Activated T-cell treated with anti-CD3 and anti-CD28 coated beads, Interleukin-2, amount 50 U/mL, for 4 hours (primary cell): ENCODE measurements around the gene CAMLG. TPM values are rescaled to one million over a fixed set of nuclear protein-coding genes. Genes with fewer than 3 reads are reported as not detected.
A peak's percentile ranks its signal among the peaks of the same experiment; 100 is the strongest.
"Not testable (repeated sequence)": the region's sequence is repeated elsewhere in the genome, so short reads cannot be mapped to it uniquely, and the experiment has no call there.

Source experiments
- ATAC-seq, 2 donors: fragments of 200-7000 bp; cut with Tn5 transposase; one replicate each; pipeline ENCODE4 v1.10.0; 2021
- DNase-seq: peaks from one replicate; pipeline ENCODE4 v3.0.0-alpha.2; 2020
- H3K27me3 Mint-ChIP-seq: one replicate; pipeline ENCODE4 v1.8.0; 2021; ENCODE audit warnings: low read depth, mixed read lengths
- H3K36me3 Mint-ChIP-seq: one replicate; pipeline ENCODE4 v1.8.0; 2022; ENCODE audit warnings: mixed read lengths; ENCODE audit not compliant: insufficient read depth
- H3K4me1 Mint-ChIP-seq: one replicate; pipeline ENCODE4 v1.8.0; 2021; ENCODE audit warnings: low read depth, mixed read lengths
- H3K4me3 Mint-ChIP-seq: one replicate; pipeline ENCODE4 v1.8.0; 2021; ENCODE audit warnings: mild to moderate bottlenecking, moderate library complexity, mixed read lengths
- H3K9me3 Mint-ChIP-seq: one replicate; pipeline ENCODE4 v1.8.0; 2021; ENCODE audit warnings: mixed read lengths
- total RNA-seq, 3 donors: library from RNA; stranded (reverse); gene quantifications; one replicate each; pipeline ENCODE4 v1.2.1, GENCODE V29; 2021

The CAMLG gene
- total RNA-seq, 3 donors from 2014 or later = 21.7 to 24.5 (median 23.1) TPM

GRCh38 chr5:134758176-134758503, 19.8 kb downstream of the CAMLG start:
- Mint-ChIP-seq H3K4me1 (peaks cover 32% of the 10 kb centered on the region), H3K9me3 (no peaks in the 10 kb centered on the region), H3K27me3 (no peaks in the 10 kb centered on the region), H3K36me3 (no peaks in the 10 kb centered on the region), H3K4me3 (peak overlapping the region; percentile 100)
- no peak for ATAC-seq
- no peak for DNase-seq

DNA sequence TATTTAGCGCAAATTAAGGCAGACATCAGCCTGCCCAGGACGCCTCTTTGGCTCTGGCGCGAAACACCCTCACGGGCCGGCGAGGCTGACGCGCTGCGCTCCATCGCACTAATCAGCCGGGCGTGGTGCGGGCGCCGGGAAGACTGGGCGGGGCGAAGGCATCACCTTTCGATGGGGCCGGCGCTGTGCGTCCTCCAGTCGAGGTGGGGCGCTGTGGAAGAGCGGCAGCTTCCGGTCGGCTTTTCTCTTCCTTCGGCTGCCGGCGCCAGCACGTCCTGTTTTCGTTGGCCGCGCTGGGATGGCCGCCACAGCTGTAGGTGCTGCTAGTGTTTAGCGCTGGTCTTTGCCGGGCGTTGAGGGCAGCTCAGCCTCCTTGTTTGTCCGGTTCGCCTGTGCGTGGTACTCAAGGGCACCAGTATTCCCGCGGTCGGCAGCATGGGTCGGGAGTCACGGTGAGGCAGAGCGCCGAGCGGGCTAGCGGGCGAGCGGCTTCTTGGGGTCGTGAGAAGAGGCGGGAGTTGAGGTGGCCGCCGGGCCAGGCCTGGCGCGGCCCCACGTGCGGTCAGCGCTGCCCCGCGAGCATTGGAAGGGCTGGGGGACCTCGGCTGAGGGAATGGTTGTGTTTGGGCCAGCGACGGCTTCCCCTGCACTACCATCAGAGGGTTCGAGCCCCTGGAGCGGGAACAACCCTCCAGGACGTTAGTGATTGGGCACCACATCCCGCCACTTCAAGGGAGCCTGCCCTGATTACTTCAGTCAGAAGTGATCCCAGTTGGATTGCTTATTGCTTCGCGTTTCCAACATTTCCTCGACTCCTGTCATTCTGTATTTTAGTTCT, 20.4 kb downstream of the CAMLG start, which contains the start of gene DDX46:
Gene DDX46 (plus strand): TSS at position 276 of the 838 bp plus-strand sequence. CDS start 160 bp downstream, at position 436.
- Mint-ChIP-seq H3K4me1 (peaks cover 34% of the 10 kb centered on the region), H3K9me3 (no peaks in the 10 kb centered on the region), H3K4me3 (peak within 1 kb of the TSS; percentile 100), H3K27me3 (no peaks in the 10 kb centered on the region), H3K36me3 (peaks cover under 1% of the 10 kb centered on the region)
- DNase-seq (peak; percentile 89), ATAC-seq (peak; percentile 99)

DNA sequence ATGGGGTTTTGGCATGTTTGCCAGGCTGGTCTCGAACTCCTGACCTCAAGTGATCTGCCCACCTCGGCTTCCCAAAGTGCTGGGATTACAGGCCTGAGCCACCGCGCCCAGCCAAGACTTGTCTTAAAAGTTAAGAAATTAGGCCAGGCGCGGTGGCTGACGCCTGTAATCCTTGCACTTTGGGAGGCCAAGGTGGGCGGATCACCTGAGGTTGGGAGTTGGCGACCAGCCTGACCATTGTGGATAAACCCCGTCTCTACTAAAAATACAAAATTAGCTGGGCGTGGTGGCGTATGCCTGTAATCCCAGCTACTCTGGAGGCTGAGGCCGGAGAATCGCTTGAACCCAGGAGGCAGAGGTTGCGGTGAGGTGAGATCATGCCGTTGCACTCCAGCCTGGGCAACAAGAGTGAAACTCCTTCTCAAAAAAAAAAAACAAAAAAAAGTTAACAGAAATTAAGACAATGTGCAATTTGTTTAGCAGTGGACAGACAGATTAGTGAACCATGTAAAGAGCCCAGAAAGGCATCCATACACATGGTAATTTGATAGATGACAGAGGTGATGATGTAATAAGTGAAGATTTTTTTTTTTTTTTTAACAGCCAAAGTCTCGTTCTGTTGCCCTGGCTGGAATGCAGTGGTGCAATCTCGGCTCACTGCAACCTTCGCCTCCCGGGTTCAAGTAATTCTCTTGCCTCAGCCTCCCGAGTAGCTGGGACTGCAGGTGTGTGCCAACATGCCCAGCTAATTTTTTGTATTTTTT, 29.4 kb downstream of the CAMLG start:
- H3K36me3 Mint-ChIP-seq = peaks cover 21% of the 10 kb centered on the region
- not testable (repeated sequence) for H3K27me3 Mint-ChIP-seq, H3K4me1 Mint-ChIP-seq, ATAC-seq, H3K4me3 Mint-ChIP-seq, H3K9me3 Mint-ChIP-seq, DNase-seq

- DNase-seq (no peak), ATAC-seq (no peak)
- no peak overlapping the region for H3K4me3 Mint-ChIP-seq
- H3K4me1 Mint-ChIP-seq = no peaks in the 10 kb centered on the region
- no peaks in the 10 kb centered on the region for H3K9me3 Mint-ChIP-seq
- peaks cover 24% of the 10 kb centered on the region for H3K36me3 Mint-ChIP-seq
- no peaks in the 10 kb centered on the region for H3K27me3 Mint-ChIP-seq
Measured at GRCh38 chr5:134769206-134769605, 30.9 kb downstream of the CAMLG start.

GRCh38 chr5:134772461-134773125, 34.2 kb downstream of the CAMLG start:
- Mint-ChIP-seq H3K9me3 (no peaks in the 10 kb centered on the region), H3K36me3 (peaks cover 25% of the 10 kb centered on the region), H3K27me3 (no peaks in the 10 kb centered on the region), H3K4me3 (no peak overlapping the region), H3K4me1 (no peaks in the 10 kb centered on the region)
- DNase-seq (no peak), ATAC-seq (no peak)

GRCh38 chr5:134777366-134777765, 39.0 kb downstream of the CAMLG start:
- DNase-seq = no peak
- Mint-ChIP-seq H3K4me3 (no peak overlapping the region), H3K36me3 (peaks cover 35% of the 10 kb centered on the region)

GRCh38 chr5:134784241-134784920, 46.0 kb downstream of the CAMLG start:
- DNase-seq = no peak
- H3K4me3 Mint-ChIP-seq = no peak overlapping the region
- H3K4me1 Mint-ChIP-seq = no peaks in the 10 kb centered on the region
- H3K27me3 Mint-ChIP-seq = no peaks in the 10 kb centered on the region
- no peaks in the 10 kb centered on the region for H3K9me3 Mint-ChIP-seq
- H3K36me3 Mint-ChIP-seq = peaks cover 39% of the 10 kb centered on the region
- no peak for ATAC-seq

More at GRCh38 chr5:134777366-134777765, 39.0 kb downstream of the CAMLG start:
- no peaks in the 10 kb centered on the region for H3K4me1 Mint-ChIP-seq
- no peaks in the 10 kb centered on the region for H3K9me3 Mint-ChIP-seq
- ATAC-seq = no peak
- H3K27me3 Mint-ChIP-seq = no peaks in the 10 kb centered on the region

GRCh38 chr5:134784946-134785620, 46.7 kb downstream of the CAMLG start:
- peaks cover 44% of the 10 kb centered on the region for H3K36me3 Mint-ChIP-seq
- H3K4me1 Mint-ChIP-seq = no peaks in the 10 kb centered on the region
- no peak for ATAC-seq
- no peak for DNase-seq
- no peak overlapping the region for H3K4me3 Mint-ChIP-seq
- no peaks in the 10 kb centered on the region for H3K9me3 Mint-ChIP-seq
- no peaks in the 10 kb centered on the region for H3K27me3 Mint-ChIP-seq

GRCh38 chr5:134787692-134788091, 49.3 kb downstream of the CAMLG start:
- no peaks in the 10 kb centered on the region for H3K27me3 Mint-ChIP-seq
- no peak overlapping the region for H3K4me3 Mint-ChIP-seq
- ATAC-seq = no peak
- H3K9me3 Mint-ChIP-seq = no peaks in the 10 kb centered on the region
- DNase-seq = no peak
- H3K36me3 Mint-ChIP-seq = peaks cover 48% of the 10 kb centered on the region
- no peaks in the 10 kb centered on the region for H3K4me1 Mint-ChIP-seq

- H3K9me3 Mint-ChIP-seq = no peaks in the 10 kb centered on the region
- H3K4me3 Mint-ChIP-seq = no peak overlapping the region
- H3K4me1 Mint-ChIP-seq = no peaks in the 10 kb centered on the region
- ATAC-seq = no peak
- no peaks in the 10 kb centered on the region for H3K27me3 Mint-ChIP-seq
- H3K36me3 Mint-ChIP-seq = peaks cover 52% of the 10 kb centered on the region
- no peak for DNase-seq
Measured at GRCh38 chr5:134791580-134791979, 53.2 kb downstream of the CAMLG start.

- Mint-ChIP-seq H3K36me3 (peaks cover 49% of the 10 kb centered on the region), H3K27me3 (no peaks in the 10 kb centered on the region), H3K4me1 (no peaks in the 10 kb centered on the region), H3K9me3 (no peaks in the 10 kb centered on the region), H3K4me3 (no peak overlapping the region)
- ATAC-seq (no peak), DNase-seq (no peak)
Measured at GRCh38 chr5:134792286-134792685, 53.9 kb downstream of the CAMLG start.

GRCh38 chr5:134793111-134793510, 54.8 kb downstream of the CAMLG start:
- peaks cover 51% of the 10 kb centered on the region for H3K36me3 Mint-ChIP-seq

DNA sequence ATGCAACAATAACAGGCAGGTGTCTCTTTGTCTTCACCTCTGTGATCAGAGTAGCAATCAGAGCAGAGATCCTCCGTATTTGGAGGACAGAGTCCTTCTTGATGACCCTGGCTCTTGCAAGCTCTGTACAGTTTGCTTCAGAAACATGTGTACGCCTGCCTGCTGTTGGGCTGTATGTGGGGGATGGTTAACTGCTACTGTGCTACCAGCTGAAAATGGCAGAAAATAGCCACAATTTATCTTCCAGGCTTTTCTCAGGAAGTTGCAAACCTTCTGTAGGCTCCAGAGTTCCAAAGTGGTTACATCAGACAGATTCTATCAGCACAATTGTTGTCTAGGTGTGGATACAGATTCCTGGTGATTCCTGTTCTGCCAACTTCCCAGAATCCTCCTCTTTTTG, 55.7 kb downstream of the CAMLG start:
- Mint-ChIP-seq H3K4me1 (no peaks in the 10 kb centered on the region), H3K4me3 (no peak overlapping the region), H3K36me3 (peaks cover 57% of the 10 kb centered on the region), H3K27me3 (no peaks in the 10 kb centered on the region), H3K9me3 (no peaks in the 10 kb centered on the region)
- ATAC-seq (no peak), DNase-seq (no peak)

More at GRCh38 chr5:134793111-134793510, 54.8 kb downstream of the CAMLG start:
- DNase-seq (no peak), ATAC-seq (no peak)
- Mint-ChIP-seq H3K9me3 (no peaks in the 10 kb centered on the region), H3K4me3 (no peak overlapping the region), H3K27me3 (no peaks in the 10 kb centered on the region), H3K4me1 (no peaks in the 10 kb centered on the region)
